ENCODE results near the gene SOCS7.

Gene SOCS7

GRCh38 chr17:38355251-38355650 lies 3.6 kb downstream of the SOCS7 start:
- DNase-seq = no peak
- in situ Hi-C loops (cut with MboI; ENCODE audit: low pct_unique_long_range_greater_than_20kb, low sequenced_read_pairs) = no loop called here

- DNase-seq = no peak
- in situ Hi-C loops (cut with MboI; ENCODE audit: low pct_unique_long_range_greater_than_20kb, low sequenced_read_pairs) = no loop called here
Measured at GRCh38 chr17:38357486-38358123, 6.0 kb downstream of the SOCS7 start.

GRCh38 chr17:38358586-38359513 lies 7.2 kb downstream of the SOCS7 start:
- no peak for DNase-seq
- in situ Hi-C loops (cut with MboI; ENCODE audit: low pct_unique_long_range_greater_than_20kb, low sequenced_read_pairs) = no loop called here

- no peak for DNase-seq
- in situ Hi-C loops (cut with MboI; ENCODE audit: low pct_unique_long_range_greater_than_20kb, low sequenced_read_pairs) = no loop called here
Measured at GRCh38 chr17:38361694-38362465, 10.2 kb downstream of the SOCS7 start.

- DNase-seq = no peak
- in situ Hi-C loops (cut with MboI; ENCODE audit: low pct_unique_long_range_greater_than_20kb, low sequenced_read_pairs) = no loop called here
Measured at GRCh38 chr17:38363016-38363415, 11.4 kb downstream of the SOCS7 start.

- no peak for DNase-seq
- in situ Hi-C loops (cut with MboI; ENCODE audit: low pct_unique_long_range_greater_than_20kb, low sequenced_read_pairs) = no loop called here
Measured at GRCh38 chr17:38364741-38365140, 13.1 kb downstream of the SOCS7 start.

- in situ Hi-C loops (cut with MboI; ENCODE audit: low pct_unique_long_range_greater_than_20kb, low sequenced_read_pairs) = no loop called here
- DNase-seq = no peak
Measured at GRCh38 chr17:38369124-38369886, 17.7 kb downstream of the SOCS7 start.

GRCh38 chr17:38379448-38379847 lies 27.8 kb downstream of the SOCS7 start:
- in situ Hi-C loops (cut with MboI; ENCODE audit: low pct_unique_long_range_greater_than_20kb, low sequenced_read_pairs) = no loop called here
- DNase-seq = no peak

GRCh38 chr17:38395090-38395489 lies 43.4 kb downstream of the SOCS7 start:
- in situ Hi-C loops (cut with MboI; ENCODE audit: low pct_unique_long_range_greater_than_20kb, low sequenced_read_pairs) = no loop called here
- no peak for DNase-seq

GRCh38 chr17:38397227-38397626 lies 45.6 kb downstream of the SOCS7 start:
- in situ Hi-C loops (cut with MboI; ENCODE audit: low pct_unique_long_range_greater_than_20kb, low sequenced_read_pairs) = no loop called here
- no peak for DNase-seq

- in situ Hi-C loops (cut with MboI; ENCODE audit: low pct_unique_long_range_greater_than_20kb, low sequenced_read_pairs) = no loop called here
Measured at GRCh38 chr17:38400286-38400685, 48.6 kb downstream of the SOCS7 start.

GRCh38 chr17:38401459-38401858 lies 49.8 kb downstream of the SOCS7 start:
- no peak for DNase-seq
- in situ Hi-C loops (cut with MboI; ENCODE audit: low pct_unique_long_range_greater_than_20kb, low sequenced_read_pairs) = no loop called here

More at GRCh38 chr17:38400286-38400685, 48.6 kb downstream of the SOCS7 start:
- DNase-seq = no peak

- no peak for DNase-seq
- in situ Hi-C loops (cut with MboI; ENCODE audit: low pct_unique_long_range_greater_than_20kb, low sequenced_read_pairs) = no loop called here
Measured at GRCh38 chr17:38402897-38403296, 51.3 kb downstream of the SOCS7 start.

- DNase-seq = no peak
- in situ Hi-C loops (cut with MboI; ENCODE audit: low pct_unique_long_range_greater_than_20kb, low sequenced_read_pairs) = no loop called here
Measured at GRCh38 chr17:38403491-38403890, 51.8 kb downstream of the SOCS7 start.

GRCh38 chr17:38404174-38404943 lies 52.7 kb downstream of the SOCS7 start:
- no peak for DNase-seq
- in situ Hi-C loops (cut with MboI; ENCODE audit: low pct_unique_long_range_greater_than_20kb, low sequenced_read_pairs) = no loop called here

GRCh38 chr17:38405654-38406053 lies 54.0 kb downstream of the SOCS7 start:
- in situ Hi-C loops (cut with MboI; ENCODE audit: low pct_unique_long_range_greater_than_20kb, low sequenced_read_pairs) = no loop called here
- no peak for DNase-seq

- no peak for DNase-seq
- in situ Hi-C loops (cut with MboI; ENCODE audit: low pct_unique_long_range_greater_than_20kb, low sequenced_read_pairs) = loop anchor here (5.0 kb wide), 1 partner anchor 78 kb away; no protein-coding TSS in a partner anchor
Measured at GRCh38 chr17:38410201-38410600, 58.6 kb downstream of the SOCS7 start.
